Skin epidermis (tissue), 12 donors: ENCODE measurements around the gene RNU11.
"Not testable (repeated sequence)": the region's sequence is repeated elsewhere in the genome, so short reads cannot be mapped to it uniquely, and the experiment has no call there.

ENCODE experiments used
- H3K27ac ChIP-seq, 21 experiments: fragments of 200-600 bp; sonication (generic) in 11 of 21; one replicate each; pipeline ENCODE4 v1.5.0; 2020; ENCODE audit warnings: mild to moderate bottlenecking in 3 of 21, inconsistent platforms in 2 of 21, moderate library complexity in 2 of 21
- H3K4me3 ChIP-seq, 7 experiments: fragments of 200-600 bp; sonication (generic) in 2 of 7; one replicate each; pipeline ENCODE4 v1.5.0; 2020; ENCODE audit warnings: inconsistent platforms in 2 of 7, mild to moderate bottlenecking in 2 of 7, moderate library complexity in 1 of 7

The RNU11 gene

DNA sequence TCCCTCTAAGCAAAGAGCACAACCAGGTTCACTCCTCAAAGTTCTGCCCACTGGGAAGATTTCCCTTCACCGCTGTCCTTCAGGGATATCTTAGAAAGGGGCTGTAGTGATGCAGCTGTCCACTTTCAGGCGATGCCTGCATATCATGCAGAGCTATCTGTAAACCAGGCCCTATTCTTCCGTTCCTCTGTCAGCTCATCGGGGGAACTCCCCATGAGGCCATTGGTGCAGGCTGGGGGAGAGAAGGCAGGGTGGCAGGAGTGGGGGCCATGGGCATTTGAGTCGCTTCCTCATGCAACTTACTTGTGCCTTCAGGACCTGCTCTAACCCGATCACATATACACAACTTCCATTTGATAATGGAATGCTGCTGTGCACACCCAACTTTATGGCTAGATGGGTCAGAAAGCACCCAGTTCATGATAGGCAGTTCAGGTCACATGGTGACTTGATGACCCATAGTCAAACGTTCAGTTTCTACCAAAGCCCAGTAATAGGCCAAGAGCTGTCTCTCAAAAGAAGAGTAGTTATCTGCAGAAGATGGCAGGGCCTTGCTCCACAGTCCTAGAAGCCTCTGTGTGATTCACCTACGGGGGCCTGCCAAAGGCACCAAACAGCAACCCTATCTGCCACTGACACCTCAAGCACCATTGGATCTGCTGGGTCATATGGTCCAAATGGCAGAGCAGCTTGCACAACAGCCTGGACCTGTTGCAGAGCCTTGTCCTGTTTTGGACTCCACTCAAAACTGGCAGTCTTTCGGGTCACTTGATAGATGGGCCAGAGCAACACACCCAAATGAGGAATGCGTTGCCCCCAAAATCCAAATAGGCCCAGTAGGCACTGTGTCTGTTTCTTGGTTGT, 7.3 kb downstream of the RNU11 start:
- H3K27ac ChIP-seq, H3K4me3 ChIP-seq: not testable (repeated sequence)

DNA sequence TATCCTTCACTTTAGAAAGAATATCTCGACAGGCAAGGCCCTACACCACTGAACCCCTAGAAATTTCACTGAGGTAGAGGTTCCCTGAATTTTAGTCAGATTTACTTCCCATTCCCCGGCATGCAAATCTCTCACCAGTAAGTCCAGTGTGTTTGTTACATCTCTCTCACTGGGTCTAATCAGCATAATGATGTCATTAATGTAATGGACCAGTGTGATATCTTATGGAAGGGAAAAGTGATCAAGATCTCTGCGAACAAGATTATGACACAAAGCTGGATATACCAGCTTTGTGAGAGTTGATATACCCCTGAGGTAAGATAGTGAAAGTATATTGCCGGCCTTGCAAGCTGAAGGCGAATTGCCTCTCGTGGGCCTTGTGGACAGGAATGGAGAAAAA, 7.9 kb downstream of the RNU11 start:
- Histone ChIP-seq H3K4me3 (no peak overlapping the region), H3K27ac (no peak overlapping the region)

DNA sequence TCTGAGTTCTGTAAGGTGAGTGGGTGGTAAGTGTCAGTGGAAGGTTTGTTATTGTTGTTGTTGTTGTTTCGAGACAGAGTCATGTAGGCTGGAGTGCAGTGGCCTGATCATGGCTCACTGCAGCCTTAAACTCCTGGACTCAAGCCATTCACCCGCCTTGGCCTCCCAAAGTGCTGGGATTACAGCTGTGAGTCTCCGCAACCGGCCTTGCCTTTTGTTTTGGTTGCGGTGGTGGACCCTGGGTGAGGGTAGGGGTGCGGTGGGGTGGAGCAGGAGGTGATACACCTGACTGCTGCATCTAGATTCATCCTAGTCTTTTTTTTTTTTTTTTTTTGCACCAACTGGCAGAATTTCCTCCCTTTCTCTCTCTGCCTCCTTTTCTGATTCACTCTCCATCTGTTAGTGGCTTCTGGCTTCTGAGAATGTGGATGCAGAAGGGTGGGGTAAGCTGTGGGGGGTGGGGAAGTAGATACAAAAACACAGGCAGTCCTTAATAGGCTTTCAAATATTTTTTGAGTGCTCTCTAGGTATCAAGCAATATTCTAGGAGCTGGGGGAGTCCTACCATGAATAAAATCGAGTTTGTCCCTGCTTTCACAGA, 15.6 kb downstream of the RNU11 start:
- Histone ChIP-seq H3K4me3 (no peak overlapping the region), H3K27ac (no peak overlapping the region)

DNA sequence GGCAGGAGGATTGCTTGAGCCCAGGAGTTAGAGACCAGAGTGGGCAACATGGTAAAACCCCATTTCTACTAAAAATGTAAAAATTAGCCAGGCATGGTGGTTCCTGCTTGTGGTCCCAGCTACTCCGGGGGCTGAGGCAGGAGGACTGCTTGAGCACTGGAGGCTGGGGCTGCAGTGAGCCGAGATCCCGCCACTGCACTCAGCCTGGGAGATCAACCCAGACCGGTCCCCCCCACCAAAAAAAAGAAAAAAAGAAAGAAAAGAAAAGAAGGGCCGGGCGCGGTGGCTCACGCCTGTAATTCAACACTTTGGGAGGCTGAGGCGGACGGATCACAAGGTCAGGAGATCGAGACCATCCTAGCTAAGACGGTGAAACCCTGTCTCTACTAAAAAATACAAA, 18.4 kb downstream of the RNU11 start:
- Histone ChIP-seq H3K27ac (no peak overlapping the region), H3K4me3 (no peak overlapping the region)

DNA sequence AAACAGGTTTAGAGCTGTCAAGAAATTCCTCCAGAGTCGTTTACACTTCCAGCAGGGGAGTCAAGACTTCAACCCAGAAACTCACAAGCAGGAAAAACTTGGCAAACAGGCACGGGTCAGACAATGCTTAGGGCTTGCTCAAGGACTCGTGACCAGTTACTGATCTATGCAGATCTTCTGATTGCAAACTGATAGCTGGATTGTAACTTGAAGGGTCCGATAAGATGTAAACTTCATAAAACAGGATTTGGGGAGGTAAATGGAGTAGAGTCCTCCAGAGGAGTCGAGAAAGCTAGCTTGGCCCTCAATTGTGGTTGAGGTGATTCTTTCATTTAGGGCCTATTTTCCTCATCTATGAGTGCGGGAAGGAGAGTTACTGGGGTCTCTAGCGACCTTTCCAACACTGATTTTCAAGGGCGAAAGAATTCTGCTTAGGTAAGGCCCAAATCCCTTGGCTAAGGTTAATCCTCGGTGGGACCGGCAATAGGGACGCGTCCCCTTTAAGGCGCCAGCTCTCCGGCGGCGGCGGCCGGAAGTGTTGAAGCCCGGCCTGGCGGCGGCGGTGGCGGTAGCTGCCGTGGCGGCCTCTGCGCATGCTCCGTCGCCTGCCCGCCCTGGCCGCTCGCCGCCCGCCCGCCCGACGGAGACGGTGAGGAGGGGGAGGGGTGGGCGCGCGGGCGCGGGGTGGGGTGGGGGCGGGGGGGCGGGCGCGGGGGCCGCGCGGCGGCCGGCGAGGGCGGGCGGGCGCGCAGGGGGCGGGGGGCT, 20.0 kb downstream of the RNU11 start, which contains the start of gene GMEB1:
Gene GMEB1, plus strand, starts transcription at position 594 of the 765 bp plus-strand sequence. CDS start 14,829 bp downstream, outside the sequence.
- peak within 1 kb of the TSS; percentile 98 to 100 (median 100) for H3K27ac ChIP-seq
- H3K4me3 ChIP-seq, result peak within 1 kb of the TSS; percentile 66 to 99 (median 92)

DNA sequence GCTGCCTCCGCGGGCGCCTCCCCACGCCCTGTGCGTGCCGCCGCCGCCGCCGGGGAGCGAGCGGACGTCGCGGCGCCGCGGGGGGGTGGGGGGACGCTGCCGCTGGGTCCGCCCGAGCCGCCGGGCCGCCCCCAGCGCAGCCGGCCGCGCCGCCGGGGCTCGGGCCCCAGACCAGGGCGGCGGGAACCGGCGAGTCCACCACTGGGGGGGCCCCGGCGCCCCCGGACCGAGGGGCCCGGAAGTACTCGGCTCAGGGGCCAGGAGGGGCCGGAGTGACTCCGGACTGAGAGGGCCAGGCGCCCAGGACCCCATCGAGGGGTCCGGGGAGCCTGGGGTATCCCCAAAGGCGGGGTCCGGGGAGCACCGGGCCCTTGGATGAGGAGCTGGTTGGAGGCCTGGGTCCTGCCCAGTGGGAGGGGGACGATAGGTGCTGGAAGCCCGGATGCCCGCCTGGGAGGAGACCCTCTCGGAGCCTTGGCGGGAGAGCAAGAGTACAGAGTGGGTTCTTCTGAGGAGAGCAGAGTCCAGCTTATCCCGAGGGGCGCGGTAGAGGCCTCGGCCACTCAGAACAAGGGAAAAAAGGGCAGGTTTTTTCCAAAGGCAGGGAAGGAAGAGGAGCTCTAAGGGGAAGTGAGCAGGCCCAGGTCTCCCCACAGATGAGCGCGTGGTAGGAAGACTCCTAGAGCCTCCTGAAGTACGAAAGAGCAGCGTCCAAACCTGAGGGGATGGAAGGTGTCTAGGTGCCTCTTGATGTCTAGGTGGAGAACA, 20.7 kb downstream of the RNU11 start:
- Histone ChIP-seq H3K4me3 (peak overlapping the region; percentile 66 to 99 (median 92)), H3K27ac (peak overlapping the region; percentile 98 to 100 (median 100))

DNA sequence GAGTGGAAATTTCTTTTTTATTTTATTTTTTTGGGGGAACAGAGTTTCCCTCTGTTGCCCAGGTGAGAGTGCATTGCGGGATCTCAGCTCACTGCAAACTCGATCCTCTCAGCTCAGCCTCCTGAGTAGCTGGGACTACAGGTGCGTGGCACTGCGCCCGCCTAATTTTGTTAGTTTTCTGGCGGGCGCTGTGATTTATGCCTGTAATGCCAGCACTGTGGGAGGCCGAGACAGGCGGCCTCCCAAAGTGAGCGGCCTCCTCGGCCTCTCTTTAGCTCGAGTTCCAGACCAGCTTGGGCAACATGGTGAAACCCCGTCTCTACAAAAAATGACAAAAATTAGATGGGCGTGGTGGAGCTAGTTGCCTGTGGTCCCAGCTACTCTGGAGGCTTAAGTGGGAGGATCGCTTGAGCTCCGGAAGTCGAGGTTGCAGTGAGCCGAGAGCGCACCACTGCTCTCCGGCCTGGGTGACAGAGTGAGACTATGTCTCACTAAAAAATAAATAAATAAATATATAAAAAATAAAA, 22.9 kb downstream of the RNU11 start:
- Histone ChIP-seq H3K27ac (no peak overlapping the region), H3K4me3 (no peak overlapping the region)

DNA sequence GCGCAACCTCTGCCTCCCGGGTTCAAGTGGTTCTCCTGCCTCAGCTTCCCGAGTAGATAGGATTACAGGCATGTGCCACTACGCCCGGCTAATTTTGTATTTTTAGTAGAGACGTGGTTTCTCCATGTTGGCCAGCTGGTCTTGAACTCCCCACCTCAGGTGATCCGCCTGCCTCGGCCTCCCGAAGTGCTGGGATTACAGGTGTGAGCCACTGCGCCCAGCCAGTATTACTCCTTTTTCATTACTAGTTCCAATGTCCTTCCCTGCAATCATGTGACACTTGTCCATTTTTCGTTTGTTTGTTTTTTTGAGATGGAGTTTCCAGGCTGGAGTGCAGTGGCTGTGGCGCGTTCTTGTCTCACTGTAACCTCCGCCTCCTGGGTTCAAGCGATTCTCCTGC, 24.6 kb downstream of the RNU11 start:
- not testable (repeated sequence) for H3K4me3 ChIP-seq, H3K27ac ChIP-seq

DNA sequence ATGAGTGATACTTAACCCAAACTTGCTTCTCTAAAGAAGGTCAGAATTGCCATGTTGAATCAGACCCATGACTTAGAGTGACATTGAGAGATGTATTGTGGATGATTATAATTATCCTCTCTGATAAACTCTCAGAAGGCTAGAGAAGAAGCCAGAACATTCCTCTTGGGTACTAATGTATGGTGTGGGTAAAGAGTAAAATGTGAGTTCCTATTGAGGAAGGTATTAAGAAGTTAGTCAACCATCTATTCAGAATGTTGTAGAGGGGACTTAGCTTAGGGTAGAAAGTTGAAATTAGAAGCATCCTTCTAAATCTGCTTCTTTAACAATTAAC, 27.5 kb downstream of the RNU11 start:
- Histone ChIP-seq H3K27ac (no peak overlapping the region), H3K4me3 (no peak overlapping the region)

DNA sequence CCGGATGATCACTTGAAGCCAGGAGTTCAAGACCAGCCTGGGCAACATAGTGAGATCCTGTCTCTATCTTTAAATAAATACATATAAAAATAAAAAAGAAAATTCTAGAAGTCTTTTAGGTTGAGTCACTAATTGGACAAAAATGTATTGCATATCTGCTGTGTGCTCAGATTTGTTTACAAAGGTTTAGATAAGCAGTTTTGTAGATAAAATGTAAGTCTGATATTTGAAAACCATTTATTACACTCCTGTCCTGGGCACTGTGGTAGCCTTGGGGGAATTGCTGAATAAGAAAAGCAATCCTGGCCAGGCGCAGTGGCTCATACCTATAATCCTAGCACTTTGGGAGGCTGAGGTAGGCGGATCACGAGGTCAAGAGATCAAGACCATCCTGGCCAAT, 31.8 kb downstream of the RNU11 start:
- no peak overlapping the region for H3K4me3 ChIP-seq
- no peak overlapping the region for H3K27ac ChIP-seq

DNA sequence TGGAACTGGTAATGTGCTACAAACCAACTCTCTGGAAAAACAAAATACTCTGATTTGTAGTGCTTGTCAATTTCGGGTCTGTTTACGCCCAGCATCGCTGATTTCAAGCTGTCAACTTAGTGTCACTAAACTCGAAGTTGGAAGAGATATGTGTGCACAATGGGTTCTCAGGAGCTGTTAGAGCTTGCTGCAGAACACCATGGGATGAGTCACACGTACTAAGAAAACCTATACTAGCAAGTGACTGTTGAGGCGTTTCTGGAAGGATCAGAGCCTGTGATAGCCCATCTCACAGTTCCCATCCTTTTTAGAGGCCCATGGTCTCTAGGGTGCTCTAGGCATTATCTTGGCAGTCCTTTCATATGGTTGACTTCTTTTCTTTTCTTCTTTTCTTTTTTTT, 34.4 kb downstream of the RNU11 start:
- Histone ChIP-seq H3K4me3 (no peak overlapping the region), H3K27ac (no peak overlapping the region)

DNA sequence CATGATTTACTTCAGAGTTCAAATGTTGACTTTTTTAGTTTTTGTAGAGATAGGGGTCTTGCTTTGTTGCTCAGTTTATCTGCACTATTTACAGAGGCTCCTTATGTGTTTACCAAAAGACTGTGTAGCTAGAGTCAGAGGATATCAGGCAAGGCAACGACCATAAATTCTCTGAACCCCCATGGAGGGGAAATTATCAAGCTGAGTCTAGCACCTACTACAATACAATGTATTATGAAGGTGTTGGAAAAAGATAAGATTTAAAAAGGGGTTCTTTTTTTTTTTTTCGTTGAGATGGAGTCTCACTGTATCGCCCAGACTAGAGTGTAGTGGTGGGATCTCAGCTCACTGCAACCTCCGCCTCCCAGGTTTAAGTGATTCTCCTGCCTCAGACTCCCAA, 36.5 kb downstream of the RNU11 start:
- Histone ChIP-seq H3K27ac (no peak overlapping the region), H3K4me3 (no peak overlapping the region)

DNA sequence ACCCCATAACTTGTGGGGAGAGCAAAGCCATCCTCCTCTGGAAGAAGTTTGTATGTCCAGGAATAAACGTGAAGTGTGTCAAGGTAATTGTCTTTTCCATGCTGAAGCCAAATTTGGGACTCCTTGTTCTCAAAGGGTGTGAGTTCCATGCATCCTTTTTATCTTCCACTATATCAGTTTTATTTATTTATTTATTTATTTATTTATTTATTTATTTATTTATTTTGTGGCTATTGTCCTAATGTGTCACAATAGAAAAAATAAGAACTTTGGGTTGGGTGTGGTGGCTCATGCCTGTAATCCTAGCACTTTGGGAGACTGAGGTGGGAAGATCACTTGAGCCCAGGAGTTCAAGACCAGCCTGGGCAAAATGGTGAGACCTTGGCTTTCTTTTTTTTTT, 43.2 kb downstream of the RNU11 start:
- not testable (repeated sequence) for H3K27ac ChIP-seq, H3K4me3 ChIP-seq
